NCI-H2196 (cell line): Measurements from ENCODE around the gene CEBPG.

Experiments
- DNase-seq: peaks from one replicate; lab custom pipeline; 2025; ENCODE audit not compliant: unreplicated experiment; lab: John Stamatoyannopoulos, UW

The CEBPG gene

DNA sequence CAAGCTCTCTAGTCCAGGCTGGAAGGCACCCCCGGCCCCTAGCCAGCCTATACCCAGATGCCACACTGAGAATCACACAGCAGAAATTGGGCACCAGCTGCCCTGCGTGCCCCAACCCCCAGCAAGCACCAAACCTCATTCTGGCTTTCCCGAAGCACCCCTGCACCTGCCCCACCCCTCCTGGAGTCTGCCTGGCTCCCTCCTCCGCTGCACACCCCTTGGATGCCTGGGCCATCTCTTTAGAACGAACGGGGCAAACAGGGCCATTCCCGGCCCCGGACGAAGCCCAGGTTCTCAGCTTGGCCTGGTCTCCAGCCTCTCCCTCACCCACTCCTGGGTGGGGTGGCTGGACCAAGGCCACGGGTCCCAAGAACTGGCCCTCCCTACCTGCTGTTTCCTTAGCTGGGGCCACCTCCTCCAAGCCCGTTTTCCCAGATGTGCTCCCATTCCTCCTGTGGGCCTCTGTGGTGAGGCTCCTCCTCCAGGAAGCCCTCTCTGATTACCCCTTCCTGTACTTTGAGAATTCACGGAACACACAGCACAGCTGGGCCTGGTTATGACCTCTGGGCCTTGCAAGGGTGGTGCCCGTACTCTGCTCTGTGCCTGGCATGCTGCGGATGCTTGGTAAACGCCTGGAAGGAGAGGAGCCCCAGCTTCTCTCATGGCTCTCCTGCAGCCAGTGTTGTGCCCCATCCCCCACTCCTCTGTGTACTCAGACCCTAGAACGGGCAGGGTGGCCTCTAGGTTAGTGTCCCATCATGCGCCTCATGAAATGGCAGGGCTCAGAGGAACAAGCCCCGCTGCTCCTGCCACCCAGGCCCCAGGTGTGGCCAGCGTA is 21.4 kb downstream of the CEBPG start:
- DNase-seq = no peak

DNA sequence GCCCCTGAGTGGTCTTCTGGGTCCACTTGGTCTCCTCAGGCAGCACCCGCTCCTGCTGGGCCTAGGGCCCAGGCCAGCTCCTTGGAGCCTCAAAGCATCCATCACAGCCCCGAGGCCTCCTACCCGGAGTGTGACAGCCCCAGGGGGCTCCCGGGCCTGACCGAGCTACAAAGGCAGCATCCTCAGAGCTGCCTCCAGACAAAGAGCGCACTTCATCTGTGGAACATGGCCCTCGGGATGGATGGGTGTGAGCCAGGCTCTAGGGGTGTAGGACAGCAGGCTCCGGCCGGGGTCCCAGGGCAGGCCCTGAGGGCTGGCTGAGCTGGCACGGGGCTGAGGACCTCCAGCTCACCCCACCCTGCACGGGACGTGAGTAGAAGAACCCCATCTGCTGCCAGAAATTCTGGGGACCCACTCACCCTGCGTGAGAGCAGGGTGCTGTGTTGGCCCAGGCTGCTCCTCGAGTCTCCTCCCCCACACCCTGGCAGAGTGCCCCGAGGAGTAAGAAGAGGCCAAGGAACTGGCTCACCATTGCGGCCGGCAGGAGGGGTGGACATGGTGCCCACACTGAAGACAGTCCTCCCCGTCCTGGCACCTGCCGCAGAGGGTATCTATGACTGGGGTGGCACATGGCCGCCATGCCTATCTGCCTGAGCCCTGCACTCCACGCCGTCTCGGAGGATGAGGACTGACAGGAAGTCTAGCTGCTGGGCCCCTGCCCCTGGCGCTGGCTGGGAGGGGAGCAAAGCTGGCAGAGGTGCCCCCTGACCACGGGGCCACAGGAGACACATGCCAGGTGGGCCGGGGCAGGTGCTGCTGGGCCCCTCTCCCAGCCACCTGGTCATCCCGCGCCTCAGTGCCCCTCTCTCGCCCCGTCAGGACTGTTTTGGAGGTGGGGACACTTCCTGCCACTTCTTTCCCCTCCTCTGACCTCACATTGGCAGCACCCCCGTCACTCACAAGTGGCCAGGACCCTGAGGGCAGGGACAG is 22.3 kb downstream of the CEBPG start:
- no peak for DNase-seq

DNA sequence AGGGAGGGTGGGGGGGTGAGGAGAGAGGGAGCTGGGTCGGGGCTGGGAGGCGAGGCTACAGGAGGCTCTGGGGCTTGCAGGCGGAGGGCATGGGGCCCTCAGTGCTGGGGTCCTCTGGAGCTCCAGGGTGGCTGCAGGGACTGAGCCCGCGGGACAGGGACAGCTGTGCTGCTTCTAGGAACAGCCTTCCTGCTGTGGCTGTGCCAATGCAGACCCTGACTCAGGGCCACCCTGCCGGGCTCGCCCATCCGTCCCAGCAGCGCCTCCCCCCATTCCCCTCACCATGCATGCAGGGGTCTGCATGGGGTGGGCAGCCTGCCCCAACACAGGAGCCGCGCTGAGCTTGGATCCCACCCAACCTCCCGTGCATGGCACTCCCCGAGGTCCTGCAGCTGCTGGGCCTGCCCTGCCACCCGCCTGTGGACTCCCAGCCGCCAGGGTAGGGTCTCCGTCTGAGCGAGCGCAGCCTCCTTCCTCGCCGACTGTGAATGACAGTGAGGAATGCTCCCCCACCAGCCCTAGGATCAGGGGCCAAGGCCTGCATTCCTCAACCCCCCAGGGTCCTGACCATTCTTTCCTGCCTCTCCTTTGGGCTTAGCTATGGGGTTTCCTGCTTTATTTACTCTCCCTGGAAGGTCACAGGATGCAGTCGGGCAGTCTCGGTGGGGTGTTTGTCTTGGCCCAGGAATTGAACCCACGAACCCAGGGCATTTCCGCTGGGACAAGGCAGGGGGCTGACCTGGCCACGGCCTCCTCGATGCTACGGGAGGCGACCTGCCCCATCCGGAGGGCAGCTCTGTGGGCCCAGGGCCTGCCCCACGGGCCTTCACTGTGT is 23.4 kb downstream of the CEBPG start:
- DNase-seq = no peak

DNA sequence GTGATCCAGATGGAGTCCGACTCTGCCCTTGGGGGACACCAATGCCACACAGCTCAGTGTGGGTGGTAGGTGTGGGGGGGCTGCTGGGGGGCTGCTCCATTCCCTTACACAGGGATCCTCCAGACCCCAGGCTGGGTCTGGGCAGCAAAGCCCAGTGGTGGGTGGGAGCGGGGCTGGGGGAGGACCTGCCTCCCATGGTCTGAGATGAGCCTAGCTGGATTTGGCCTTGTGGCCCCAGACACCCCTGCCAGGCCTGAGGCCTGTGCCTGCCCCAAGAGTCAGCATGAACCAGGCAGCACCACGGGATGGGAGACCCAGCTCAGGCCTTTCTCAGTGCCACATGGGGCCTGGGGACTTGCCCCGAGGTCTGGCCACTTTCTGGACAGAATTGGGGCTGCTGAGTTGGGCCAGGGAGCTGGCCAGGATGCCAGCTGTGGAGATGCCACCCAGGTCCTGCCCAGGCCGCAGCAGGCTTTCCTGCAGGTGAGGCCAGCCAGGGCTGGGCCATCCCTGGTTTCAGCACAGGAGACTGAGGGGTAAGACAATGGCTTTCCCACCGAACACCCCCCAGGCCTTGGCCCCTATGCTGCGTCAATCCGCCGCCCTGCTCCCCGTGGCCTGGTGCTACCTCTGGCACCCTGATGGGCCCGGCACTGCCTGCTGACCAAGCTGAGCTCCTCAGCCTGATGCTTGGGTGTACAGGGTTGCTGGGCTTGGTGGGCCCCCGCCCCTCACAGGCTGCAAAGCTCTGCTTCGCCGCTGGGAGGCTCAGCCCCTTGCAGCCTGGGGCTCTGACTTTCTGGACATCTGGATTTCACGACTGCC is 24.2 kb downstream of the CEBPG start:
- no peak for DNase-seq

DNA sequence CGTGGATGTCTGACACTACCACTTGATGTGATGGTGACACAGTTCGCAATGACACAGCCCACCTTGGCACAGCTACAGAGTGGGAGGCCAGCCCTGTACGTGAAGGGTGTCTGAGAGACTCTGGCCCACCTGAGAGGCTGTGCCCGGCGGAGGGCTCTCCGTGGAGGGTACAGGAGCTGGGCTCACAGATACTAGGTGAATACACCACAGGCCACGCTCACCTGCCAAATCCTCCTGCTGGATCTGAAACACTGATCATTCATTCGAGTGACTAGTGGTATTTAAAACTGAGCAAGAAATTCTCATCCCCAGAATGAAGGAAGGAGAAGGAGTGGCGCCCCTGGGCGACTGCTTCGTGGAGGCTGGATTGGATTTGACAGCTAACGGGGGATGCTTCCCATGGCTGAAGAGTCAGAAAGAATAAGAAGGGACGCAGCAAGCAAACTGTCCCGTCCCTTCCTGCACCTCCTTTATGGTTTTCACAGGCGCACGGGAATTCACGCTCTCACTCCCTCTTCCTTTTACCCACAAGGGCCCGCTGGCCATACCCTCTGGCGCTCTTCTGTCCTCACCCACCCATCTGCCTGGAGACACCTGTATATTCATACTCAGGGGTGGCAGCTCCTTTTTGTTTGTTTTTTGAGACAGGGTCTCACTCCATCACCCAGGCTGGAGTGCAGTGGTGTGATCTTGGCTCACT is 25.0 kb downstream of the CEBPG start:
- DNase-seq = no peak

DNA sequence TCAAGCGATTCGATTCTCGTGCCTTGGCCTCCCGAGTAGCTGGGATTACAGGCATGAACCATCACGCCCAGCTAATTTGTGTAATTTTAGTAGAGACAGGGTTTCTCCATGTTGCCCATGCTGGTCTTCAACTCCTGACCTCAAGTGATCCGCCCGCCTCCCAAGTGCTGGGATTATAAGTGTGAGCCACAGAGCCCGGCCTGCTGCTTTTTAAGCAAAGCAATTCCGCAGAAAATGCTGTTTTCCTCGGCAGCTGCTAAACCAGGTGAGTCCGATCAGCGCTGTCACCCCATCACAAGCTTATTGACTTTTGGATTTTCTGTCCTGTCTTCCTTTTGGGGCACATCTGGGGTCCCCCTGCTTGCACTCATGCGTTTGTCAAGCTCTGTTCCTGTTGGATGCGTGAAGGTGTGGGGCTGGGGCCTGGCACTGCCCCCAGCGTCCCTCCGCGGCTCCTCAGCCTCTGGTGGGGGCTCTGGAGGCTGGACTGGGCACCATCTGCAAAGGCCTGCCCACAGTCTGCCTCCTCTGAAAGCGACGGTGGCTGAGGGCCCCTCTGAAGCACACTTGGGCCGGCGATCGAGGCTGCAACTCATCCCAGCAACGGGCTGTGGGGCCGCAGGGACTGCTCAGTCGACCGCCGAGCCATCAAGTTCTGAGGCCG is 25.7 kb downstream of the CEBPG start:
- DNase-seq = no peak

DNA sequence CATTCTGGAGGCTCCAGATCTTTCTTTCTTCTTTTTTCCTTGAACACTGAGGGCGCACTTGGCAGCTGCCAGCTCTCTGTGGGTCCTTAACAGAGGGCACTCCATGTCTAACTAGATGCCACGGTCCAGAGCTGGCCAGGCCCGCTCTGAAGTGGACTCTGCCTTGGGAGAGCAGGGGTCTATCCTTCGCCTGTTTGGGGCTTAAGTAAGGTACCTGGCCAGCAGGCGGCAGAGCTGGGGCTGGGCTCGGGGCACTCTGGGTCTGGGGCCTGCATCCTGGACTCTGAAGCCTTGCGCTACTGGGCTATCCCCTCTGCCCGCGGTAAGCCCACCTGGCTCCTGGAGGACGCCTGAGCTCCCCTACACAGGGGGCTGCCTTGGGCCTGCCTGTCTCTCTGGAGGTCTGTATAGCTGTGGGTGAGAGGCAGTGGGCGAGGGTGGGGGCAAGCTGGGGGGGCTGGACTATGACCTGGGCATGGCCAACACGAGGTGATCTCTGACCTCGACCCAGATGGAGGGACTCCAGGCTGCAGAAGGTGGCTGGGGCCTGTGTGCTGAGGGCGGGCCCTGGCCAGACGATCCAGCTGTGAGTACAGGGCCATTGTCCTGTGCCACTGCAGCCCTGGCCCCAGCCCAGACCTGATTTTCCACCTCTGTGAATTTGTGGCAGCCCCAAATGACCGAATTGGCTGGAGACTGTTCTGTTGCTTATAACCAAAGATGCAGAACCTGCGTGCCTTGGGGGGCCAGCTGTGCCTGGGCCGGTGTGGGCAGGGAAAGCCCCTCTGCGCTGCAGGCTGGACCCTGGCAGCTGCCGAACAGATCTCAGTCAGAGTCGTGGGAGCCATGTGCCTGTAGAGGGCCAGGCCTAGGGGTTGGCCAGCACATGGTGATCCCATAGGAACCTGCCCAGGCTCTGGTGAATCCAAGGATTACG is 26.5 kb downstream of the CEBPG start:
- DNase-seq = no peak

DNA sequence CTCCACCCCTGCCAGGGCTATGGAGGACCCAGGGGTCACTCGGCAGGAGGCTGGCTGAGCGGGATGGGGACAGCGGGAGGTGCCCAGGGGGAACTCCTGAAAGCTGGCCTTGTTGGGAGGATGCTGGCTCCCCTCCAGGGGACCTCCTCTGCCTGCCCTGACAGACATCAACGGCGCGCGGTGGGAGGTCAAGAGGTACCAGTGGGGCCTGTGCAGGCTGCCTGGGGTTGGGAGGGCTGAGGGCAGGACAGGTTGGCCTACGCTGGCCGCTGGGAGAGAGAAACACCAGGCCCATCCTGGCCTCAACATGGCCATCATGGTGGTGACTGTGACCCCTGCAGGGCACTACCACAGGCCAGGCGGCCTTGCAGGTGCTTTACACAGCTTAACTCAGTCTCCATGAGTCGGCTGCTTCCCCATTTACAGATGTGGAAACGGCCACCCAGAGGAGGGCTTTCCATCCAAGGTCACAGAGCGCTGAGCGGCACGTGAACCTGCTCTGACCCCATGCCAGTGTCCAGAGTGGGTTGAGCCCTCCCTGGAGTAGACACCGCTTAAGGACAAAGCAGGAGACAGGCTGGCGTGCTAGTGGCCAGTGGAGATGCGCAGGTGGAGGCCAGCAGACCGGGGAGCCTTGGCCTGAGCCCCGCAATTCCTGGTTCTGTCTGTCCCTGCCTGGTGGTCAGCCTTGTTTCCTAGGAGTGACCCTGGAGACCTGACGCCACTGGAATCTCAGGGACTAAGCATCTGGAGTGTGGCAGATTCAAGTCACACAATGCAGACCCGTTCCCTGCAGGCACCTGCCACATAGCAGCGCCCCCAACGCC is 27.6 kb downstream of the CEBPG start:
- DNase-seq = no peak

DNA sequence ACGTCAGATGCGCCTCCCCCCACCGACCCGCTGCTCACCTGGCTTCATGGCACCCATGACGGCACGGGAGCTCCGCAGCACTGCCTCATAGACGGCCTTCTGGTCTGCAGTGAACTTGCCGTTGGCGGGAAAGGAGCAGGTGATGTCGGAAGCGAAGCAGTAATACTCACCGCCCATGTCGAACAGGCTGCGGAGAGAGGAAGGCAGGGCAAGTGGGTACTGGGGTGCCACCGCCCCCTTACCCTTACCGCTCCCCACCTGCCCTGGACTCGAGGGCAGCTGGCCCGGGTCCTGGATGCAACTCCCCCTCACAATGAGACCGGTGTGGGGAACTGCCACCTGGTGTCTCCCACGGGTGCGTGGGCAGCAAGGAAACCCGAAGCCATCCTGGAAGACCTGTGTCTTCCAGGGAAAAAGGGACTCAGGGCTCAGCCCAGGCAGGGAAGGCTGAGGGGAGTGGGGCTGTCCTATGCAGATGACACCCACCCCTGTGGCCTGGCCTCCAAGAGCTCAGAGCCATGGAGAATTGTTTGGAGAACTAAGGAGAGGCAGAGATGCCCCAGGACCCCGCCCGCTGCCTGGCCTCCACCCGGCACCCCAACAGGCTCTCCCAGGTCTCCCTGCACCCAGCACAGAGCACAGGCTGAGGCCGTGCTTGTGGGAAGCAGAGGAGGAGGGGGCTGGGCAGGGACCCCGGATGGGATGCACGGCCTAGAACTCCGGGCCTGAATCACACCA is 28.3 kb downstream of the CEBPG start:
- no peak for DNase-seq

DNA sequence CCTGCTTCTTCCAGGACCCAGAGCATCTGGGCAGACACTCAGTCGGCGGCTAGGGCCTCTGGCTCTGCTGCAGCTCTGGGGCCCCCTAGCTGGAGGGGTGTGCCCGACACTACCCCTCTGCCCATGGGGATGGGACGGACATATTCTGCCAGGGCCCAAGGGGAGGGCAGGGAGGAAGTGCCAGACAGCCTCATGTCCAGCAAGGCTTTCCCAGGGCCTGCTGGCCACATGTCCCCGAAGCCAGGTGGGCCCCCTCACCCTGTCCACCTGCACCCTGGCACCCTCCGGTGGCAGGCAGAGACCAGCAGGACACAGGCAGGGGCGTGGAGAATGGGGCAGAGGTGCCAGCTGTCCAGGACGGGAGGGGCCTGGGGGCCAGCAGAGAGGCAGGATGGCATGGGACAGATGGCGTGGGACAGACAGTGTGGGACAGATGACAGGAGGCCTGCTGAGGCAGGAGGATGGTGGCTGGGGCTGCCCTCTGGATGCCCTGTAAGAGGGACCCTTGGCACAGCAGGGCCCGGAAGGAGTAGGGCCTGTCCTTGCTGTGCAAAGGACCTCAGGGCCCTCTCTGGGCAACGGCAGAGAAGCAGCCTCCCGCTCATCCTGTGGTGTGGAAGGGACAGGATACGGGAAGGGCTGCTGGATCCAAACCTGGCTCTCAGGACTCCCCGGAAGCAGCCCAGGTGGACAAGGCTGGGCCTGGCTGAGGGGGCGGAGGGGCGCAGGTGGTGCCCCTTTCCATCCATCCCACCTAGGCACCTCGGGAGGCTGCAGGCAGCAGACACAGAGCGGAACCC is 29.1 kb downstream of the CEBPG start:
- no peak for DNase-seq

DNA sequence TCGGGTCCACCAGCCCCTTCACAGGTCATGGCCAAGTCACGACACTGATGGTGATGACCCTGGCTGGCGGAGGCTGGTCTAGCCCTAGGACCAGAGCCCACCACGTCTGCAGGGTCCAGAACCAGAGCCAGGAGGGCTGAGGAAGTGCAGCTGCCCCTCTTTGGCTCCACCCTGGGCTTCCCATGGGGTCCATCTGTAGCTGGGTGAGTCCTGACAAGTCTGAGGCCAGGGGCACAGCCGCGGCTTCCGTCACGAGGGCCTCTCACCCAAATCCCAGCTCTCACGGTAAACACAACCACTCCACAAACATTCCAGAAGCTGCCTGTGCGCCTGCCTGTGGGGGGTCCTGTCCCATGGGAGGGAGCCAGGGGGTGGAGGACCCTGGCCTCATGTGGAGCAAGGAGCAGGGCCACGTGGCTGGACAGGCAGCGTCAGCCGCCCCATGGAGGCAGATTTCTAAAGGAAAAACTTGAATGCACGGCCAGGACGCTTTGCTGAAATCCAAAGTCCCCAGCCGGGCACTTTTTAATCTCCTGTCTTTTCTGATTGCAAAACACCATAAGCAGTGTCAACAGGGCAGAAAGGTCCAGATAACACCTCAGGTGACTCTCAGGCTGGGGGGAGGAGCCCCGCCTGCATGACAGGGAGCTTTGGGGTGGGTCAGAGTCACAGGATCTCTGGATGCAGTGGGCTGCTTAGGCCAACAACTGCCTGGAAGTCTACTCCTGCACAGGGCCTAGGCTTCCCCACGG is 29.9 kb downstream of the CEBPG start:
- no peak for DNase-seq

DNA sequence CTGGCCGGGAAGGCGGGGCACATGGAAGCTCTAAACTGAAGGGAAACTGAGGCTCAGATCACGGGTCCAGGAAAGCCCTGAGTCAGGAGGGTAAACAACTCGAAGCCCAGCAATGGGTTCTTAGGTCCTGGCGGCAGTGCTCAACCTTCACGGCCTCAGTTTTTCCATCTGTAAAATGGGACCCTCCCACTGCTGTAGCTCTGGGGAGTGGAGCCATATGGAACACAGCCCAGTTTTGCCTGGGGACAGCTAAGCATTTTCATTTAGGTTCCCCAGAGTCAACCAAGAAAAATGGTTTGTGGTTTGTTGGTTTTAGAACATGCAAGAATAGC is 30.4 kb downstream of the CEBPG start:
- no peak for DNase-seq

DNA sequence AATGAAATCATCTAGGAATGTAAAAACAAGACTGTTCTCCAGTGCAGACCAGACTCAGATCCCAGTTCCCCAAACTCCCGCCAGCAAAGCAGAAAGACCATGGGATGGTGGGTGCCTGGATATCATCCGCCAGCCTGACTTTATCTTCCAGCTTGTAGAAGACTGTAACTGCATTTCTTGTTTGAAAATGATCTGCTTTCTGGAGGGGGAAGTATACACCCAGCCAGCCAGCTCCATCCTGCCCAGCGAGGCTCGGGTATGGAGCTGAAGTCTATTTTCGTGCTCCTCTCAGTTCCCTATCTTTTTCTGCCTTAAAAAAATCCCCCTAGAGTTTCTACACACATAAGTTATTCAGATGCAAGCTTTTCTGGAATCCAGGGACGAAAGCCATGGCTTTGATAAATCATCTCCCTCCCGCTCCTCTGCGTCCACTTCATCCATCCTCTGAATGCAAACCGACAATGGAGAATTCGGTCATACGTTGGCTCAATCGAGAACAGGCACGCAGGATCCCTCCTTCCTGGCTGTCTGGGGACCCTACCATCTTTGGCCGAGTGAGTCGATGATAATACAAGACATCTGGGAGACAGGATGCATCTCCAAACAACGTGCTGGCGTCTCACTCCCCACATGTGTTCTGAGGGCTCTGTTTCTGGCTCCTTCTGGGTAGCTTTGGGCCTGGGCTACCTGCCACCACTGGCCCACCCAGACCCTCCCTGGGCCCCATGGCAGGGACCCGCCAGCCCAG is 31.2 kb downstream of the CEBPG start:
- no peak for DNase-seq

DNA sequence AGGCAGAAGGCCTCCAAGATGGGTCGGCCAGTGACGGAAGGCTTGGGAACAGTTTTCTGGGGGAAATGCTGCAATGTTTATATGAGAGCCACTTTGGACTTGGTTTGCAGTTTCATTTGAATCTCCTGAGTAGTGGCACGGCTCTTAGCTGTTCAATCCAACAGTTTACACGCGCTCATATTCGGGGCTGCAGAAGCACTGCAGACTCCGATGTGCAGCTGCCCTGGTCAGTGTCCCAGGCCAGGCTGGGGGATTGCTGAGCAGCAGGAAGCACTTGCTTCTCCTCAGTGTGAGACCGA is 31.7 kb downstream of the CEBPG start:
- DNase-seq = no peak
